Psoas muscle (tissue), 8 donors: Measurements from ENCODE around the gene GALNTL6. TPM values are rescaled to one million over a fixed set of nuclear protein-coding genes. Genes with fewer than 3 reads are reported as not detected.
A peak's percentile ranks its signal among the peaks of the same experiment; 100 is the strongest.

Source experiments
- ATAC-seq, 4 donors: fragments of 200-7000 bp; cut with Tn5 transposase; one replicate each; pipeline ENCODE4 v1.9.1; 2020; ENCODE audit warnings: moderate library complexity in 3 of 4, mild to moderate bottlenecking in 2 of 4
- DNase-seq, 2 donors: peaks; one replicate each; pipeline ENCODE4 v3.0.0-alpha.2; 2020
- H3K27ac ChIP-seq: fragments of 200-600 bp; one replicate; pipeline ENCODE4 v1.8.0; 2022
- H3K27me3 ChIP-seq, 3 donors: fragments of 200-600 bp in 1 of 3; one replicate each; pipeline versions ENCODE4 v1.6.1 to v1.8.0; 2013 to 2022; ENCODE audit warnings: low read length in 2 of 3, mild to moderate bottlenecking in 2 of 3, moderate library complexity in 1 of 3; ENCODE audit not compliant: insufficient read depth in 3 of 3
- H3K36me3 ChIP-seq, 2 donors: fragments of 200-600 bp in 1 of 2; one replicate each; pipeline versions ENCODE4 v1.6.1 to v1.8.0; 2013 to 2022; ENCODE audit warnings: low read depth in 1 of 2, mild to moderate bottlenecking in 1 of 2, moderate library complexity in 1 of 2; ENCODE audit not compliant: insufficient read depth in 1 of 2
- H3K4me1 ChIP-seq: fragments of 200-600 bp; one replicate; pipeline ENCODE4 v1.8.0; 2022
- H3K4me3 ChIP-seq: fragments of 200-600 bp; one replicate; pipeline ENCODE4 v1.8.0; 2022; ENCODE audit warnings: mild to moderate bottlenecking
- H3K9me3 ChIP-seq: fragments of 200-600 bp; one replicate; pipeline ENCODE4 v1.8.0; 2022
- CTCF ChIP-seq: fragments of 200-600 bp; IDR thresholded peaks from one replicate; pipeline ENCODE4 v1.8.0; 2022; ENCODE audit warnings: antibody characterized with exemption
- WGBS, 3 donors: extraction: QIAGEN DNeasy Blood & Tissue Kit; methylation state at CpG; one replicate each; pipeline versions ENCODE4 v1.1.6 to v1.1.7; 2013; 5-methylcytosine and 5-hydroxymethylcytosine counted together
- intact Hi-C, 2 donors: fragments of 100-400 bp; cut with DNase I; formaldehyde crosslinking; loops; one replicate each; pipeline versions ENCODE4 v1.11.0 to v1.14.2; 2022
- polyA plus RNA-seq, 3 donors: library from polyadenylated mRNA; stranded (reverse); fragments of 200-250 nt; gene quantifications; one replicate each; pipeline ENCODE4 v1.2.3, GENCODE V29; 2013
- total RNA-seq, 4 donors: library from RNA; stranded (reverse); fragmentation: NEBNext Ultra II Directional in 2 of 4; extraction: Animal tissue kit (Norgen Biotek cat#: 25700) in 2 of 4; gene quantifications; one replicate each; pipeline versions ENCODE4 v1.2.1 to v1.2.4, GENCODE V29; 2021 to 2023
- donor health status: healthy with polysubstance abuse.
- donor health status: DM: no; HTN: no; CAD: no; lungs with moderate emphysema.
- donor health status: Bipolar disorder and iron deficiency.
- donor health status: healthy.
- donor health status: DM: yes; HTN: yes; CAD: no.
- donor health status: DM: no; HTN: no; CAD: no.
- donor health status: DM: no; HTN: no; CAD: no.
- donor health status: DM: yes; HTN: yes; CAD: no.

GALNTL6 gene
- total and polyA plus RNA-seq, 7 donors = 0.01 to 0.91 (median 0.21) TPM; not detected in 3

- no peak for DNase-seq
- intact Hi-C loops = no loop called here
- Histone ChIP-seq H3K9me3 (no peaks in the 10 kb centered on the region), H3K4me1 (no peaks in the 10 kb centered on the region), H3K27ac (no peak overlapping the region), H3K27me3 (no peaks in the 10 kb centered on the region), H3K36me3 (no peaks in the 10 kb centered on the region), H3K4me3 (no peak overlapping the region)
- peak in 2 of 4 donors; percentile 49 to 53 for ATAC-seq
- TF ChIP-seq CTCF = no peak
- 27 to 28% (median 28%) methylated on average over 5 of the region's 5 CpGs for WGBS, 3 donors
These were observed 1233.6 kb downstream of the GALNTL6 start for GRCh38 chr4:173046818-173047217.

GRCh38 chr4:173051232-173051631, 1238.0 kb downstream of the GALNTL6 start:
- no peaks in the 10 kb centered on the region for H3K36me3 ChIP-seq
- DNase-seq (no peak), ATAC-seq (no peak)
- no peaks in the 10 kb centered on the region for H3K4me1 ChIP-seq
- WGBS, 3 donors = 86 to 92% (median 90%) methylated on average over 2 of the region's 2 CpGs
- H3K9me3 ChIP-seq = no peaks in the 10 kb centered on the region
- no peak for TF ChIP-seq CTCF
- no peaks in the 10 kb centered on the region for H3K27me3 ChIP-seq
- H3K27ac ChIP-seq = no peak overlapping the region
- H3K4me3 ChIP-seq = no peak overlapping the region
- intact Hi-C loops = no loop called here

- Histone ChIP-seq H3K4me1 (no peaks in the 10 kb centered on the region), H3K4me3 (peak overlapping the region; percentile 9), H3K36me3 (no peaks in the 10 kb centered on the region), H3K27me3 (no peaks in the 10 kb centered on the region), H3K27ac (no peak overlapping the region), H3K9me3 (no peaks in the 10 kb centered on the region)
- no peak for TF ChIP-seq CTCF
- no peak for ATAC-seq
- WGBS, 3 donors = 35 to 36% (median 35%) methylated on average over 9 of the region's 9 CpGs
- DNase-seq = no peak
- intact Hi-C loops = no loop called here
These were observed 1238.5 kb downstream of the GALNTL6 start for GRCh38 chr4:173051716-173052115.

GRCh38 chr4:173052439-173052838, 1239.2 kb downstream of the GALNTL6 start:
- Histone ChIP-seq H3K9me3 (no peaks in the 10 kb centered on the region), H3K4me3 (peak overlapping the region; percentile 9), H3K4me1 (no peaks in the 10 kb centered on the region), H3K27ac (no peak overlapping the region), H3K27me3 (no peaks in the 10 kb centered on the region), H3K36me3 (no peaks in the 10 kb centered on the region)
- TF ChIP-seq CTCF = no peak
- intact Hi-C loops = no loop called here
- no peak for DNase-seq
- no peak for ATAC-seq
- 78 to 91% (median 83%) methylated on average over 2 of the region's 2 CpGs for WGBS, 3 donors

- intact Hi-C loops = no loop called here
- Histone ChIP-seq H3K36me3 (no peaks in the 10 kb centered on the region), H3K9me3 (no peaks in the 10 kb centered on the region), H3K4me1 (no peaks in the 10 kb centered on the region), H3K4me3 (no peak overlapping the region), H3K27me3 (no peaks in the 10 kb centered on the region), H3K27ac (no peak overlapping the region)
- TF ChIP-seq CTCF = no peak
- DNase-seq = no peak
- no peak for ATAC-seq
- WGBS, 3 donors = 89 to 93% (median 91%) methylated on average over 5 of the region's 5 CpGs
These were observed 1243.1 kb downstream of the GALNTL6 start for GRCh38 chr4:173056271-173056670.
